PC-3 (cell line): ENCODE data around the gene EXOSC6. TPM values are rescaled to one million over a fixed set of nuclear protein-coding genes. Genes with fewer than 3 reads are reported as not detected.
"Not testable (repeated sequence)": the region's sequence is repeated elsewhere in the genome, so short reads cannot be mapped to it uniquely, and the experiment has no call there.

Experiments
- ATAC-seq: fragments of 200-7000 bp; cut with Tn5 transposase; 2 replicates; pipeline ENCODE4 v1.9.1; 2020; ENCODE audit warnings: mild to moderate bottlenecking, moderate library complexity
- BruUV-seq: library from RNA; stranded (reverse); fragments of 400-500 nt; replicated peaks from 2 replicates; lab custom pipeline; 2021; lab: Mats Ljungman, UMichigan
- CTCF ChIA-PET: fragments of 300-600 bp; sonication (Branson Sonifier 250); formaldehyde crosslinking; loops from one replicate; lab custom pipeline; 2022; ENCODE audit warnings: antibody characterized with exemption; lab: Charles Lee
- POLR2A ChIA-PET: fragments of 300-600 bp; sonication (Branson Sonifier 250); formaldehyde crosslinking; loops from one replicate; lab custom pipeline; 2022; ENCODE audit warnings: antibody characterized with exemption; ENCODE audit not compliant: unreplicated experiment; lab: Charles Lee
- DNase-seq: peaks from one replicate; pipeline ENCODE4 v3.0.0-alpha.2; 2015
- H2AFZ ChIP-seq: fragments of 300-600 bp; sonication (generic); 2 replicates; pipeline ENCODE4 v1.6.0; 2016; ENCODE audit warnings: antibody characterized with exemption, low read length
- H3F3A ChIP-seq: fragments of 300-600 bp; sonication (generic); one replicate; pipeline ENCODE4 v1.6.0; 2017; ENCODE audit warnings: antibody characterized with exemption, low read length, control low read depth, mild to moderate bottlenecking; ENCODE audit not compliant: unreplicated experiment
- H3K27ac ChIP-seq: fragments of 300-600 bp; sonication (generic); 2 replicates; pipeline ENCODE4 v1.5.1; 2016; ENCODE audit warnings: mild to moderate bottlenecking, low read length
- H3K27me3 ChIP-seq: fragments of 300-600 bp; sonication (generic); 2 replicates; pipeline ENCODE4 v1.6.1; 2016; ENCODE audit warnings: low read length, mixed read lengths
- H3K36me3 ChIP-seq: fragments of 300-600 bp; sonication (generic); 2 replicates; pipeline ENCODE4 v1.6.1; 2016; ENCODE audit warnings: low read depth, mixed run types, low read length, mixed read lengths
- H3K4me1 ChIP-seq: fragments of 300-600 bp; sonication (generic); 2 replicates; pipeline ENCODE4 v1.5.1; 2016; ENCODE audit warnings: low read length; ENCODE audit not compliant: insufficient read depth
- H3K4me2 ChIP-seq: fragments of 300-600 bp; sonication (generic); 2 replicates; pipeline ENCODE4 v1.6.0; 2016; ENCODE audit warnings: low read length
- H3K4me3 ChIP-seq: fragments of 300-600 bp; sonication (generic); 2 replicates; pipeline ENCODE4 v1.5.1; 2016; ENCODE audit warnings: mild to moderate bottlenecking, low read length, mixed read lengths
- H3K79me2 ChIP-seq: fragments of 300-600 bp; sonication (generic); 2 replicates; pipeline ENCODE4 v1.6.1; 2017; ENCODE audit warnings: low read length, mixed read lengths
- H3K9ac ChIP-seq: fragments of 300-600 bp; sonication (generic); 2 replicates; pipeline ENCODE4 v1.6.0; 2016; ENCODE audit warnings: mild to moderate bottlenecking, low read length
- H3K9me2 ChIP-seq: fragments of 300-600 bp; sonication (generic); replicated peaks from 2 replicates; pipeline ENCODE4 v1.6.1; 2016; ENCODE audit warnings: mixed run types, low read length, mixed read lengths
- H3K9me3 ChIP-seq: fragments of 300-600 bp; sonication (generic); 2 replicates; pipeline ENCODE4 v1.6.1; 2016; ENCODE audit warnings: low read length, mixed read lengths
- H4K20me1 ChIP-seq: fragments of 300-600 bp; sonication (generic); 2 replicates; pipeline ENCODE4 v1.6.1; 2016; ENCODE audit warnings: low read length, mixed read lengths
- intact Hi-C: fragments of 100-400 bp; cut with micrococcal nuclease; formaldehyde crosslinking; loops from 2 replicates; pipeline ENCODE4 v1.9.0; 2023
- total RNA-seq: library from RNA; depleted of rRNA; stranded (reverse); fragments of >200 nt; gene quantifications from 2 replicates; pipeline ENCODE4 v1.2.3, GENCODE V29; 2014

EXOSC6 gene
- total RNA-seq, 1 experiment from 2014 or later: 21.4 TPM

DNA sequence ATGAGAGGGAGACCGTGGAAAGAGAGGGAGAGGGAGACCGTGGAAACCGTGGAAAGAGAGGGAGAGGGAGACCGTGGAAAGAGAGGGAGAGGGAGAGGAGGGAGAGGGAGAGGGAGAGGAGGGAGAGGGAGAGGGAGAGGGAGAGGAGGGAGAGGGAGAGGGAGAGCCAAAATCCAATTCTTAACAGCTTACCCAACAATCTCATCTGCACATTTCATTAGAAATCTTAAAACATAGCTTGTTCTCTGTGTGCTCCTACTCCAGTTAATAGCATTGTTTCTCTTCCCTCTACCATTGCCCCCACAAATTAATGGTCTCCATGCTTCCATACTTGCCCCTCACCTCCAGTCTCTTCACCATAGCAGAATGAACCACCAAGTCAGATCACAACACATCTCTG is 26.3 kb downstream of the EXOSC6 start:
- ATAC-seq, H3K9me3 ChIP-seq, H3F3A ChIP-seq, H3K79me2 ChIP-seq, H3K9me2 ChIP-seq, POLR2A ChIA-PET, H3K27ac ChIP-seq, intact Hi-C loops, H3K4me1 ChIP-seq, H3K36me3 ChIP-seq, H4K20me1 ChIP-seq, BruUV-seq, H3K4me2 ChIP-seq, H3K4me3 ChIP-seq, H2AFZ ChIP-seq, H3K27me3 ChIP-seq, DNase-seq, H3K9ac ChIP-seq, CTCF ChIA-PET: not testable (repeated sequence)

DNA sequence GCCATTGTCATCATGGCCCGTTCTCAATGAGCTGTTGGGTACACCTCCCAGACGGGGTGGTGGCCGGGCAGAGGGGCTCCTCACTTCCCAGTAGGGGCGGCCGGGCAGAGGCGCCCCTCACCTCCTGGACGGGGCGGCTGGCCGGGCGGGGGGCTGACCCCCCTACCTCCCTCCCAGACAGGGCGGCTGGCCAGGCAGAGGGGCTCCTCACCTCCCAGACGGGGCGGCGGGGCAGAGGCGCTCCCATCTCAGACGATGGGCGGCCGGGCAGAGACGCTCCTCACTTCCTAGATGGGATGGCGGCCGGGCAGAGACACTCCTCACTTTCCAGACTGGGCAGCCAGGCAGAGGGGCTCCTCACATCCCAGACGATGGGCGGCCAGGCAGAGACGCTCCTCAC is 27.1 kb downstream of the EXOSC6 start:
- BruUV-seq, H3K4me3 ChIP-seq, H3K79me2 ChIP-seq, ATAC-seq, H3K9me2 ChIP-seq, H3K4me1 ChIP-seq, H3K9me3 ChIP-seq, H4K20me1 ChIP-seq, intact Hi-C loops, H3K27ac ChIP-seq, H3K27me3 ChIP-seq, H3K9ac ChIP-seq, H3K4me2 ChIP-seq, H3F3A ChIP-seq, H2AFZ ChIP-seq, DNase-seq, POLR2A ChIA-PET, H3K36me3 ChIP-seq, CTCF ChIA-PET: not testable (repeated sequence)

DNA sequence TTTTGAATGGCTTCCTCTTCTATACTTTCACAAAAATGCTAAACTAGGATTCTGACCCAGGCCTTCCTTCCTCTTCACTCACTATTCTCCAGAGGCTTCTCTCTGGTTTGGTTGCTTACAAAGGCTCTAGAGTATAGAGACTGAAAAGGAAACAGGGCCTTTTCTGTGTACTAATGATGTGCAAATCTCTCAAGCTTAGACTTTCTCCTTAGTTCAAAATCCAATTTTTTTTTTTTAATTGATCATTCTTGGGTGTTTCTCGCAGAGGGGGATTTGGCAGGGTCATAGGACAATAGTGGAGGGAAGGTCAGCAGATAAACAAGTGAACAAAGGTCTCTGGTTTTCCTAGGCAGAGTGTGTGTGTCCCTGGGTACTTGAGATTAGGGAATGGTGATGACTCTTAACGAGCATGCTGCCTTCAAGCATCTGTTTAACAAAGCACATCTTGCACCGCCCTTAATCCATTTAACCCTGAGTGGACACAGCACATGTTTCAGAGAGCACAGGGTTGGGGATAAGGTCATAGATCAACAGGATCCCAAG is 27.7 kb downstream of the EXOSC6 start:
- H3K4me2 ChIP-seq, CTCF ChIA-PET, H3K9me3 ChIP-seq, H3K79me2 ChIP-seq, intact Hi-C loops, H3K4me1 ChIP-seq, DNase-seq, H2AFZ ChIP-seq, H4K20me1 ChIP-seq, H3K27ac ChIP-seq, H3K9me2 ChIP-seq, BruUV-seq, H3F3A ChIP-seq, POLR2A ChIA-PET, H3K9ac ChIP-seq, H3K27me3 ChIP-seq, H3K36me3 ChIP-seq, H3K4me3 ChIP-seq, ATAC-seq: not testable (repeated sequence)

DNA sequence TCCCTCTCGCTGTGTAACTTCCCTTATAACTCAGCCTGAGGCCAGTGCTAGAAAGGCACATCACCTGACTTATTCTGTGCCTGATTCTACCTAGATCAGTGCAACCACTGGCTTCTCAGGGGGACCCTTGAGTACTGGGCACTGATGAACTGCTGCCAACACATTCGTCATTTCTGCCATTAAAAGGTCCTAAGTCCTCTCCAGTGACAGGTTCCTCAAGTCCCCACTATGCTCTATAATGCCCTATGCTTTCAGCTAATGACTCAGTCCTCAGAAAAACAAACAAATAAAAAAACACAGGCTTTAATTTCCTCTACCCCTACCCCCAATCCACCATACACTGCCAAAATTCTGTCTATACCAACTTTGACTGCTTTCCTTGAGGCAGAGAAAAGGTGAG is 28.5 kb downstream of the EXOSC6 start:
- H3K4me2 ChIP-seq, BruUV-seq, H3K9me2 ChIP-seq, H2AFZ ChIP-seq, H3K4me1 ChIP-seq, H3K9ac ChIP-seq, CTCF ChIA-PET, H3K27me3 ChIP-seq, H3K9me3 ChIP-seq, H3K79me2 ChIP-seq, ATAC-seq, H3K36me3 ChIP-seq, H4K20me1 ChIP-seq, H3F3A ChIP-seq, H3K4me3 ChIP-seq, intact Hi-C loops, POLR2A ChIA-PET, H3K27ac ChIP-seq: not testable (repeated sequence)
- peak; percentile 48 for DNase-seq

DNA sequence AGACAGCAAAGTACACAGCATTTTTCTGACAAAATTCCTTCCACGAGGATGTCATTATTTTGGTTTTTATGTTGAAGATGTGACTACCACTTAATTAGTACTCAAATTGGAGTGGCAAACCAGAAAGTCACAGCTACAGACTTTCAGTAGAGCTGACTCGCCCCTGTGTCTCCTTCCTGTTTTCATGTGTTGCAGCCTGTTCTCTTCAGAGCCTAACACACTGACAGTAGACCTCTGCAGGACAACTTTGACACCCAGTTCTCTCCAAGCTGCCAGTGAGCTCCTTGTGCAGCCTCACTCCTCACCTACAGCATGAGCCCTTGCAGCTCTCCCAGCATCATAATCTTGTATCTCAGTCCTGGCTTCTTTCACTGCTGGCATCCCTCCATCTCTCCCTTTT is 29.2 kb downstream of the EXOSC6 start:
- H3K9ac ChIP-seq, H3K36me3 ChIP-seq, H3K27ac ChIP-seq, H3K4me1 ChIP-seq, CTCF ChIA-PET, intact Hi-C loops, H3K27me3 ChIP-seq, ATAC-seq, BruUV-seq, H3K9me2 ChIP-seq, H3K9me3 ChIP-seq, H3K79me2 ChIP-seq, H3K4me2 ChIP-seq, DNase-seq, H3F3A ChIP-seq, H2AFZ ChIP-seq, POLR2A ChIA-PET, H4K20me1 ChIP-seq, H3K4me3 ChIP-seq: not testable (repeated sequence)

DNA sequence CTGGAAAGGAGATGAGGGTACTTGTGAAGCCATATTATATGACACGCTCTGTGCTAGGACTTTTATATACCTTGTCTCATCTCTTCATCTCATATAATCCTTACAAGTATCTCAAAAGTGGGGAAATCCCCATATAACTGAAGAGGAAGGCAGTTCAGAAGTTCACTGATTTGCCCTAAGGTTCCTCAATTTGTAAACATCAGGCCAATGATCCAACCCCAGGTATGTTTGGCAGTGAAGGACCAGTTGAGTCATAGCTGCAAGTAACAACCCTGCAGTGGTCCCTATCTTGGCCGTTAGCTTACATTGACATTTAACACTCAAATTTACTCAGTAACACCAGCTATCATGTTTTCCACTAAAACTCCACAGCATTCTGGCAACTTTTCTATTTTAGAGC is 33.2 kb downstream of the EXOSC6 start:
- H3K4me2 ChIP-seq: not testable (repeated sequence)

DNA sequence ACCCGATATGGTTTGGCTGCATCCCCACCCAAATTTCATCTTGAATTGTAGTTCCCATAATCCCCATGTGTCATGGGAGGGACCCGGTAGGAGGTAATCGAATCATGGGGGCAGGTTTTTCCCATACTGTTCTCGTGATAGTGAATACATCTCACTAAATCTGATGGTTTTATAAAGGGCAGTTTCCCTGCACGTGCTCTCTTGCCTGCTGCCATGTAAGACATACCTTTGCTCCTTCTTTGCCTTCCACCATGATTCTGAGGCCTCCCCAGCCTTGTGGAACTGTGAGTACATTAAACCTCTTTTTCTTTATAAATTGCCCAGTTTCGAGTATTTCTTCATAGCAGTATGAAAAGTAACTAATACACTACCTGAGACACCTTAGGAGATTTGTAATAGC is 45.4 kb downstream of the EXOSC6 start:
- ATAC-seq, H3K9me3 ChIP-seq, H3K79me2 ChIP-seq, H3K36me3 ChIP-seq, H3K4me2 ChIP-seq, H3K27me3 ChIP-seq, H3K4me3 ChIP-seq, POLR2A ChIA-PET, H3K9ac ChIP-seq, BruUV-seq, H3K4me1 ChIP-seq, H3K9me2 ChIP-seq, CTCF ChIA-PET, intact Hi-C loops, H3F3A ChIP-seq, H4K20me1 ChIP-seq, H3K27ac ChIP-seq, H2AFZ ChIP-seq, DNase-seq: not testable (repeated sequence)

More for the DNA sequence above, 33.2 kb downstream of the EXOSC6 start:
- BruUV-seq, H3K9ac ChIP-seq, H3K4me1 ChIP-seq, H3K27ac ChIP-seq, H3K27me3 ChIP-seq, H3K36me3 ChIP-seq, H3K9me3 ChIP-seq, H2AFZ ChIP-seq, intact Hi-C loops, H4K20me1 ChIP-seq, POLR2A ChIA-PET, H3K79me2 ChIP-seq, H3F3A ChIP-seq, H3K4me3 ChIP-seq, H3K9me2 ChIP-seq, CTCF ChIA-PET, ATAC-seq: not testable (repeated sequence)
- peak; percentile 30 for DNase-seq
